Nephron (organoid): ENCODE data around the gene NEK11.

ENCODE experiments used
- H3K27ac Mint-ChIP-seq, 3 experiments: 2 replicates each; pipeline ENCODE4 v1.8.0; 2020; ENCODE audit warnings: mixed read lengths in 3 of 3, mild to moderate bottlenecking in 2 of 3, moderate library complexity in 1 of 3
- H3K27me3 Mint-ChIP-seq: 2 replicates; pipeline ENCODE4 v1.8.0; 2021; ENCODE audit warnings: low read depth, mild to moderate bottlenecking, moderate library complexity, mixed read lengths
- H3K36me3 Mint-ChIP-seq: 2 replicates; pipeline ENCODE4 v1.8.0; 2020; ENCODE audit warnings: low read depth, mixed read lengths
- H3K4me1 Mint-ChIP-seq: 2 replicates; pipeline ENCODE4 v1.8.0; 2020; ENCODE audit warnings: mixed read lengths
- H3K4me3 Mint-ChIP-seq, 3 experiments: 2 replicates each; pipeline ENCODE4 v1.8.0; 2020; ENCODE audit warnings: mild to moderate bottlenecking in 3 of 3, mixed read lengths in 3 of 3, moderate library complexity in 2 of 3
- H3K9me3 Mint-ChIP-seq: 2 replicates; pipeline ENCODE4 v1.8.0; 2020; ENCODE audit warnings: mixed read lengths
- TF ChIP-seq, protein P1 (sequence below), 3 experiments: fragments of 200-600 bp; sonication (generic); IDR thresholded peaks; one replicate each; pipeline ENCODE4 v1.5.0; 2021; ENCODE audit warnings: antibody characterized with exemption in 3 of 3; ENCODE audit not compliant: unreplicated experiment in 3 of 3

NEK11 gene

DNA sequence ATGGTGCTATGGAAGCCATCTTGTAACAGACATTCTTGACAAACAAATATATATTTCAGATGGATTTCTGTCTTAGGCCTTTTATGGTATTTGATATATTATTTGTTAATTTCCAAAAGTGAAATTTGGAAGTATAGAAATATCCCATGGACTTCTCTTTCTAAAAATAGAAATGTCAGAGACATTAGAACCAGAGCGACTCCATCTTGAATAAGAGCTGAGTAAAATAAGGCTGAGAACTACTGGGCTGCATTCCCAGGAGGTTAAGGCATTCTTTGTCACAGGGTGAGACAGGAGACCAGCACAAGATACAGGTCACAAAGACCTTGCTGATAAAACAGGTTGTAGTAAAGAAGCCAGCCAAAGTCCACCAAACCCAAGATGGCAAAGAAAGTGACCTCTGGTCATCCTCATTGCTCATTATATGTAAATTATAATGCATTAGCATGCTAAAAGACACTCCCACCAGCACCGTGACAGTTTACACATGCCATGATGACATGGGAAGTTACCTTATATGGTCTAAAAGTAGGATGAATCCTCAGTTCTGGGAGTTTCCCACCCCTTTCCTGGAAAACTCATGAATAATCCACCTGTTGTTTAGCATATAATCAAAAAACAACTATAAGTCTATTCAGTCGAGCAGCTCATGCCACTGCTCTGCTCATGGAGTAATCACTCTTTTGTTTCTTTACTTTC lies 146.0 kb downstream of the NEK11 start:
- no peak overlapping the region for H3K27ac Mint-ChIP-seq
- no peak overlapping the region for H3K4me3 Mint-ChIP-seq
- H3K9me3 Mint-ChIP-seq, result no peaks in the 10 kb centered on the region
- no peaks in the 10 kb centered on the region for H3K4me1 Mint-ChIP-seq
- TF ChIP-seq, protein P1, sequence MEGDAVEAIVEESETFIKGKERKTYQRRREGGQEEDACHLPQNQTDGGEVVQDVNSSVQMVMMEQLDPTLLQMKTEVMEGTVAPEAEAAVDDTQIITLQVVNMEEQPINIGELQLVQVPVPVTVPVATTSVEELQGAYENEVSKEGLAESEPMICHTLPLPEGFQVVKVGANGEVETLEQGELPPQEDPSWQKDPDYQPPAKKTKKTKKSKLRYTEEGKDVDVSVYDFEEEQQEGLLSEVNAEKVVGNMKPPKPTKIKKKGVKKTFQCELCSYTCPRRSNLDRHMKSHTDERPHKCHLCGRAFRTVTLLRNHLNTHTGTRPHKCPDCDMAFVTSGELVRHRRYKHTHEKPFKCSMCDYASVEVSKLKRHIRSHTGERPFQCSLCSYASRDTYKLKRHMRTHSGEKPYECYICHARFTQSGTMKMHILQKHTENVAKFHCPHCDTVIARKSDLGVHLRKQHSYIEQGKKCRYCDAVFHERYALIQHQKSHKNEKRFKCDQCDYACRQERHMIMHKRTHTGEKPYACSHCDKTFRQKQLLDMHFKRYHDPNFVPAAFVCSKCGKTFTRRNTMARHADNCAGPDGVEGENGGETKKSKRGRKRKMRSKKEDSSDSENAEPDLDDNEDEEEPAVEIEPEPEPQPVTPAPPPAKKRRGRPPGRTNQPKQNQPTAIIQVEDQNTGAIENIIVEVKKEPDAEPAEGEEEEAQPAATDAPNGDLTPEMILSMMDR (IDR thresholded peaks at IDR 0.05; ENCODE audit: unreplicated experiment in 3 of 3), result no peak
- H3K27me3 Mint-ChIP-seq, result no peaks in the 10 kb centered on the region
- H3K36me3 Mint-ChIP-seq, result no peaks in the 10 kb centered on the region

DNA sequence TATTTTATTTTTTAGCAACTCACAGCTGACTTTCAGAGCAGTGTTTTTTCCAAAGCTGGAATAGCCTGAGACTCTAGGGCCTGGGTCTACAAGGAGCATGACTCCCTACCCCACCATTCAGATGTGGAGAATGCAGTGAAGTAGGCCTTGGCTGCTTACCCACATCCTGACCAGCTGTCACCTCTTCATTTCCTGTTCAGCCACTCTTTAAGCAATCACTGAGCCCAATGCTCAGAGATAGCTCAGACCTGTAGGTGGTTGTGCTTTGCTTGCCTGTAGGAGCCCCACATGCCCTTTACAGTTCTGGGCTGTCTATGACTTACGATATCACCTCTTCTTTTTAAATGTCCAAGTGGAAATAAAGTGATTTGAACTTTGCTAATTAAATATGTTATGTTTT lies 148.1 kb downstream of the NEK11 start:
- Mint-ChIP-seq H3K9me3 (no peaks in the 10 kb centered on the region), H3K36me3 (peaks cover 6% of the 10 kb centered on the region), H3K4me1 (no peaks in the 10 kb centered on the region), H3K4me3 (no peak overlapping the region), H3K27me3 (no peaks in the 10 kb centered on the region), H3K27ac (no peak overlapping the region)
- TF ChIP-seq, protein P1 (IDR thresholded peaks at IDR 0.05; ENCODE audit: unreplicated experiment in 3 of 3), result no peak

DNA sequence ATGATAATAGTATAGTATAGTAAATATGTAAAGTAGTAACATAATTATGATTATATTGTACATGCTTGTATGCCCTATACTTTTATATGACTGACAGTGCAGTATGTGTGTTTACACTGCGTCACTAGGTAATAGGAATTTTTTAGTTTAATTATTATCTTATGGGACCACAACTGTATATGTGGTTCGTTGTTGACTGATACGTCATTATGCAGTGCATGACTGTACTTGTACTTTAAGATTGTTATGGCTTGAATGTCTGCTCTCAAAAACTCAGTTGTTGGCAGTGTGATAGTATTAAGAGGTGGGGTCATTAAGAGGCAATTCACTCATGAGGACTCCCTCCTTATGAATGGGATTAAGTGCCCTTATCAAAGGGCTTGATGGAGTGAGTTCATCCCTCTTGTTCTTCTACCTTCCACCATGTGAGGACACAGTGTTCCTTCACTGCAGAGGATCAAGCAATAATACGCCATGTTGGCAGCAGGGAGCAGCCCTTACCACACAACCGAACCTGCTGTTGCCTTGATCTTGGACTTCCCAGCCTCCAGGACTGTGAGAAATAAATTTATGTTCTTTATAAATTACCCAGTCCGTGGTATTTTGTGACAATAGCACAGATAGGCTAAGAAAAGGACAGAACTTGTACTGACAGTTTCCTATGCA lies 152.2 kb downstream of the NEK11 start:
- Mint-ChIP-seq H3K4me3 (no peak overlapping the region), H3K9me3 (peaks cover 4% of the 10 kb centered on the region), H3K36me3 (peaks cover 12% of the 10 kb centered on the region), H3K4me1 (no peaks in the 10 kb centered on the region), H3K27me3 (no peaks in the 10 kb centered on the region), H3K27ac (no peak overlapping the region)
- TF ChIP-seq, protein P1 (IDR thresholded peaks at IDR 0.05; ENCODE audit: unreplicated experiment in 3 of 3), result no peak

DNA sequence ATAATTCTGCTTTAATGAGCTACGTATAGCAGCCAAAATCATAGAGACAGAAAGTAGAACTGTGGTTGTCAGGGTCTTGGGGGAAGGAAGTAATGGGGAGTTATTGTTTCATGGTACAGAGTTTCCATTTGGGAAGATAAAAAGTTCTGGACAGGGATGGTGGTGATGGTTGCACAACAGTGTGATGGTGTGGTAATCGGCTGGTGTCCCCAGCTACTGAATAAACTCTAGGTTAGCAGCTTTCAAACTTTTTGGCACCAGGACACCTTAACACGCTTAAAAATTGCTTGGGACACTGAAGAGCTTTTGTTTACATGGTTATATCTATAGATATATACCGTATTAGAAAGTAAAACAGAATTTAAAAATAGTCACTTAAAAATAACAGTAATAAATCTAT lies 166.0 kb downstream of the NEK11 start:
- no peaks in the 10 kb centered on the region for H3K4me1 Mint-ChIP-seq
- TF ChIP-seq, protein P1 (IDR thresholded peaks at IDR 0.05; ENCODE audit: unreplicated experiment in 3 of 3), result no peak
- H3K9me3 Mint-ChIP-seq, result no peaks in the 10 kb centered on the region
- no peaks in the 10 kb centered on the region for H3K27me3 Mint-ChIP-seq
- H3K4me3 Mint-ChIP-seq, result no peak overlapping the region
- peaks cover 4% of the 10 kb centered on the region for H3K36me3 Mint-ChIP-seq
- H3K27ac Mint-ChIP-seq, result no peak overlapping the region

DNA sequence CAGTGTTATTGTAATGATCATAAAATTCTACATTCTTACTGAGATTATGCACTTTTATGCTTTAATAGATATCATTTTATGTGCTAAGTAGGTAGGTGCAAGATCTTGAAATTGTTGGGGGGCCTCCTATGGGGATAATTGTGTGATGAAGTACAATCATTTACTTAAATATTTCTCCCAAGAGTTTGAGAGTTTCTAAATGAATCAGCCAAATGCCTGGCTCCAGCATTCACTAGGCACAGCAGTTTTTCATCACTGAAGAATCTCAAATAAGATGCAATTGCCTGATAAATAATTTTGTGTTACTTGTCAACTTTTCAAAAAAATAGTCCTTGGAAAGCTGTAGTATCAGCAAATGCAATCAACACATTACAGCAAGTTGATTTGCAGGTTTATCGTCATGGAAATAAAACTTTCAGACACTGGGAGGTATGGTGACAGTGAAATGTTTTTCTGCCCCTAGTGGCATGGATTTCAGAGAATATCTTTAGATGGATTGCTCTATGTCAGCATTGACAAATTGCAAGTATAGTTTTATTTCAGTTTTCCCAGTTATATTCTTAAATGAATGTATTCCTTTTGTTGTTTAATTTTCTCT lies 167.1 kb downstream of the NEK11 start:
- no peak overlapping the region for H3K4me3 Mint-ChIP-seq
- no peaks in the 10 kb centered on the region for H3K4me1 Mint-ChIP-seq
- TF ChIP-seq, protein P1 (IDR thresholded peaks at IDR 0.05; ENCODE audit: unreplicated experiment in 3 of 3), result no peak
- peaks cover 4% of the 10 kb centered on the region for H3K36me3 Mint-ChIP-seq
- H3K27ac Mint-ChIP-seq, result no peak overlapping the region
- H3K9me3 Mint-ChIP-seq, result no peaks in the 10 kb centered on the region
- H3K27me3 Mint-ChIP-seq, result no peaks in the 10 kb centered on the region
